Endothelial cell of coronary artery (primary cell): Measurements from ENCODE around the gene ZNF786. TPM values are rescaled to one million over a fixed set of nuclear protein-coding genes. Genes with fewer than 3 reads are reported as not detected.

Source experiments
- total RNA-seq: library from RNA; depleted of rRNA; stranded (reverse); fragments of >200 nt; gene quantifications from 2 replicates; pipeline ENCODE4 v1.2.3, GENCODE V29; 2014

Gene ZNF786
- total RNA-seq: 6.6 and 6.8 TPM in 2 replicates

GRCh38 chr7:149090397-149091195, at the start of gene ZNF786:
Gene ZNF786 (minus strand): TSS chr7:149090718. CDS start chr7:149090640, 78 bp downstream.

GRCh38 chr7:149125863-149126661, 35.5 kb upstream of the ZNF786 start, which contains the start of gene ZNF425:
Gene ZNF425 (minus strand): TSS chr7:149126324. CDS start chr7:149126213, 111 bp downstream.

GRCh38 chr7:149028346-149029109, 62.0 kb downstream of the ZNF786 start, which contains the start of gene PDIA4:
Gene PDIA4 (minus strand): TSS chr7:149028505. CDS start chr7:149028408, 97 bp downstream.

Other genes with a start within 250 kb of the ZNF786 start
- 8.0 and 16.4 TPM in 2 replicates for gene EZH2, start 206.4 kb downstream of the ZNF786 start, total RNA-seq
- 292 and 304 TPM in 2 replicates for gene PDIA4, start 62.2 kb downstream of the ZNF786 start, total RNA-seq
- gene ZNF425, start 35.6 kb upstream of the ZNF786 start, total RNA-seq: 1.9 and 2.0 TPM in 2 replicates
- gene ZNF398, start 56.7 kb upstream of the ZNF786 start, total RNA-seq: 4.5 and 7.1 TPM in 2 replicates
- gene ZNF282, start 104.8 kb upstream of the ZNF786 start, total RNA-seq: 25.0 and 35.5 TPM in 2 replicates
- gene ZNF212, start 148.9 kb upstream of the ZNF786 start, total RNA-seq: 4.3 and 4.7 TPM in 2 replicates
- gene ZNF783, start 171.5 kb upstream of the ZNF786 start, total RNA-seq: 5.0 and 8.7 TPM in 2 replicates